ENCODE results near the gene TCL1A. TPM values are rescaled to one million over a fixed set of nuclear protein-coding genes. Genes with fewer than 3 reads are reported as not detected.

Gene TCL1A
- total RNA-seq, 1 experiment from 2014 or later = not detected

DNA sequence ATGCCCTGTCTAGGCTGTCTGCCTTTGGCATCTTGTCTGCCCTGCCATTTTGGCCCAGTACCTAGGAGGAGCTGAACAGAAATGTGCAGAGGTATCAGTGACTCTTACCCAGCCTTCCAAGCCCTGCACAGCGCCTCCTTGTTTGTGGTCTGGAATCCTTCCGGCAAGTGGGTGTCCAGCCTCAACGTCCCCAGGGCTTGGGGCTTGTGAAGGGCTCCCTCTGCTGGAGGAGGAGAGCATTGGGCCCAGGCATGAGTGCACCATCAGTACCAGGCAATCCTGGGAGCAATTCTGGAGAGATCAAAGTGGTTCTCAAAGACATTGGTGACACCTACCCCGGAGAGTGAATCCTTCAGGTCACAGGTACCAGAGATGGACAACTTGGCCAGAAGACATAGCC is 30.1 kb downstream of the TCL1A start:
- no CpG with 5 or more reads among the region's 4 CpGs for WGBS (ENCODE audit: extremely low coverage, insufficient read length, low lambda C conversion rate)
- H3K27ac ChIP-seq (ENCODE audit: insufficient read length, low read depth, low read length) = no peak overlapping the region
- no peak overlapping the region for H4K5ac ChIP-seq (ENCODE audit: insufficient read length, low read depth, low read length)
- Mint-ChIP-seq H3K36me3 (ENCODE audit: insufficient read depth in 1 of 3, low read depth in 3 of 3) (no peaks in the 10 kb centered on the region), H3K4me1 (peaks cover 28 to 40% of the 10 kb centered on the region in 2 experiments), H3K27ac (no peak overlapping the region), H3K9me3 (no peaks in the 10 kb centered on the region; a peak in 2 of 5 replicates), H3K27me3 (ENCODE audit: low read depth) (peaks cover 38% of the 10 kb centered on the region), H3K4me3 (no peak overlapping the region)
- peak; percentile 91 for TF ChIP-seq CTCF (conservative IDR thresholded peaks at IDR 0.05)
- H3K56ac ChIP-seq (ENCODE audit: insufficient read length, low read depth, low read length) = no peak overlapping the region
- H3T11ph ChIP-seq (ENCODE audit: low read length) = no peak overlapping the region
- no peaks in the 10 kb centered on the region for H4K20me1 ChIP-seq (ENCODE audit: control insufficient read depth, insufficient read depth, insufficient read length)
- H2AFZ ChIP-seq (ENCODE audit: low read length) = no peak overlapping the region
- H3K4me1 ChIP-seq (ENCODE audit: insufficient read depth, low read length) = peaks cover 4% of the 10 kb centered on the region
- no peak overlapping the region for H2BK120ac ChIP-seq (ENCODE audit: low read depth, low read length, poor library complexity, severe bottlenecking)
- H3K27me3 ChIP-seq (ENCODE audit: insufficient read depth, low read length) = no peaks in the 10 kb centered on the region
- no peak overlapping the region for H3K14ac ChIP-seq (ENCODE audit: insufficient read depth, low read length)
- H2BK5ac ChIP-seq (ENCODE audit: insufficient read length, low read length) = no peak overlapping the region
- peak; percentile 72 for DNase-seq
- no peak overlapping the region for H2BK20ac ChIP-seq (ENCODE audit: low read depth, low read length, poor library complexity, severe bottlenecking)
- no peaks in the 10 kb centered on the region for H3K23me2 ChIP-seq (ENCODE audit: insufficient read length, low read depth, low read length, poor library complexity, severe bottlenecking)
- H4K8ac ChIP-seq (replicated peaks; ENCODE audit: insufficient read length, low read depth, low read length) = no peak overlapping the region
- H3K4me2 ChIP-seq (ENCODE audit: insufficient read depth, insufficient read length, low read length) = no peak overlapping the region
- no peak overlapping the region for H4K91ac ChIP-seq (ENCODE audit: insufficient read length, low read depth, low read length)
- H2BK15ac ChIP-seq (ENCODE audit: low read depth, low read length) = no peak overlapping the region
- H3K4ac ChIP-seq (ENCODE audit: low read depth, low read length) = no peak overlapping the region
- H3K18ac ChIP-seq (ENCODE audit: insufficient read length, low read depth, low read length) = no peak overlapping the region
- no peak overlapping the region for H2AK5ac ChIP-seq (ENCODE audit: insufficient read length, low read length)
- no peaks in the 10 kb centered on the region for H3K79me2 ChIP-seq (ENCODE audit: insufficient read depth, low read length)
- no peak overlapping the region for H3K23ac ChIP-seq (ENCODE audit: insufficient read length, low read depth, low read length)
- H3K79me1 ChIP-seq (ENCODE audit: insufficient read depth, low read depth, low read length, poor library complexity, severe bottlenecking) = no peaks in the 10 kb centered on the region
- H2BK12ac ChIP-seq (ENCODE audit: insufficient read length, low read depth, low read length) = no peak overlapping the region
- no peaks in the 10 kb centered on the region for H3K9me3 ChIP-seq (ENCODE audit: control insufficient read depth, low read depth, low read length)
- no peak overlapping the region for H3K9ac ChIP-seq (ENCODE audit: extremely low read depth, insufficient read length, low read length)

All from H9 (cell line).